HL-60 (cell line): Measurements from ENCODE around the gene VPS9D1.

Experiments
- GABPA ChIP-seq: IDR thresholded peaks from 2 replicates; pipeline ENCODE4 v1.6.1; 2012; ENCODE audit warnings: low read depth
- SPI1 ChIP-seq: IDR thresholded peaks from 2 replicates; pipeline ENCODE4 v1.6.1; 2012; ENCODE audit warnings: low read depth, mild to moderate bottlenecking, borderline replicate concordance
- TF ChIP-seq, protein P1 (sequence below): IDR thresholded peaks from one replicate; pipeline ENCODE4 v1.5.1; 2011; ENCODE audit warnings: low read length, control low read depth, inconsistent platforms; ENCODE audit not compliant: insufficient read depth

DNA sequence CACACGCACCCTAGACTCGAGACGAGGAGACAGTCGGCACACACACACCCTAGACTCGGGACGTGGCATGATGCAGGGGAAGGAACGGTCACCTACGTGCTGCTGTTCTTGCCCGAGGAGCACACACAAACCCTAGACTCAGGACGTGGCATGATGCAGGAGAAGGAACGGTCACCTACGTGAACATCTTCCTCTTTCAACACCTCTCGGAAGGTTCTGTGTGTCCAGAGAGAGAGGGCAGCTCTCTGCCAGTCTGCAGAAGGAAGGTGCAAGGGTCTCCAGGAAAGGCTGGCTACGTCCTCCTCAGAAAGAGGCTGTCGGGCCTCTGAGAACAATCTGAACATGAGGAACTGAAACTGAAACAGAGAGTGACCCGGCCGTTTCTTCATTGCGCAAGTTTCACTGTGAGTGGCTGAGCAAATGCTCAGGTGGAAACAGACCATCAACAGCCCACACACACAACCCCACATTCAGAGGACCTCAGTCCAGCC, 44.1 kb upstream of the VPS9D1 start:
- no peak for TF ChIP-seq GABPA
- TF ChIP-seq, protein P1, sequence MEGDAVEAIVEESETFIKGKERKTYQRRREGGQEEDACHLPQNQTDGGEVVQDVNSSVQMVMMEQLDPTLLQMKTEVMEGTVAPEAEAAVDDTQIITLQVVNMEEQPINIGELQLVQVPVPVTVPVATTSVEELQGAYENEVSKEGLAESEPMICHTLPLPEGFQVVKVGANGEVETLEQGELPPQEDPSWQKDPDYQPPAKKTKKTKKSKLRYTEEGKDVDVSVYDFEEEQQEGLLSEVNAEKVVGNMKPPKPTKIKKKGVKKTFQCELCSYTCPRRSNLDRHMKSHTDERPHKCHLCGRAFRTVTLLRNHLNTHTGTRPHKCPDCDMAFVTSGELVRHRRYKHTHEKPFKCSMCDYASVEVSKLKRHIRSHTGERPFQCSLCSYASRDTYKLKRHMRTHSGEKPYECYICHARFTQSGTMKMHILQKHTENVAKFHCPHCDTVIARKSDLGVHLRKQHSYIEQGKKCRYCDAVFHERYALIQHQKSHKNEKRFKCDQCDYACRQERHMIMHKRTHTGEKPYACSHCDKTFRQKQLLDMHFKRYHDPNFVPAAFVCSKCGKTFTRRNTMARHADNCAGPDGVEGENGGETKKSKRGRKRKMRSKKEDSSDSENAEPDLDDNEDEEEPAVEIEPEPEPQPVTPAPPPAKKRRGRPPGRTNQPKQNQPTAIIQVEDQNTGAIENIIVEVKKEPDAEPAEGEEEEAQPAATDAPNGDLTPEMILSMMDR = no peak
- TF ChIP-seq SPI1 = peak; percentile 47; the same call in 1 of the 2 replicates
